ENCODE data around the gene HDHD3.

The HDHD3 gene

GRCh38 chr9:113328045-113328782 lies 48.6 kb downstream of the HDHD3 start:
- no peak for DNase-seq (ENCODE audit: low spot score)

- no peak for DNase-seq (ENCODE audit: low spot score)
Measured at GRCh38 chr9:113326230-113326629, 50.6 kb downstream of the HDHD3 start.

Measured in NAMALWA (cell line).